HEK293 (cell line): ENCODE data around the gene NCOA6.
A peak's percentile ranks its signal among the peaks of the same experiment; 100 is the strongest.

ENCODE experiments used
- GLIS1 ChIP-seq: fragments of 450-650 bp; formaldehyde crosslinking; IDR thresholded peaks from 2 replicates; pipeline ENCODE4 v1.5.1; 2016; ENCODE audit warnings: missing biosample characterization, missing genetic modification characterization
- HOXA7 ChIP-seq: sonication (generic); formaldehyde crosslinking; IDR thresholded peaks from 2 replicates; pipeline ENCODE4 v1.8.1; 2022; ENCODE audit warnings: missing genetic modification reagents, borderline replicate concordance
- KLF1 ChIP-seq: fragments of 450-650 bp; formaldehyde crosslinking; IDR thresholded peaks from 2 replicates; pipeline ENCODE4 v1.5.1; 2016; ENCODE audit warnings: missing biosample characterization, missing genetic modification characterization
- KLF8 ChIP-seq: fragments of 450-650 bp; formaldehyde crosslinking; IDR thresholded peaks from 2 replicates; pipeline ENCODE4 v1.5.1; 2016; ENCODE audit warnings: missing biosample characterization, missing genetic modification characterization
- SP7 ChIP-seq: fragments of 450-650 bp; formaldehyde crosslinking; IDR thresholded peaks from 2 replicates; pipeline ENCODE4 v1.5.1; 2016; ENCODE audit warnings: missing biosample characterization, missing genetic modification characterization
- YY1 ChIP-seq: fragments of 450-650 bp; formaldehyde crosslinking; IDR thresholded peaks from 2 replicates; pipeline ENCODE4 v1.5.1; 2018; ENCODE audit warnings: missing biosample characterization, missing genetic modification characterization
- ZBTB48 ChIP-seq: fragments of 450-650 bp; formaldehyde crosslinking; IDR thresholded peaks from 2 replicates; pipeline ENCODE4 v1.5.1; 2016; ENCODE audit warnings: missing biosample characterization, missing genetic modification characterization
- ZEB2 ChIP-seq: fragments of 450-650 bp; formaldehyde crosslinking; IDR thresholded peaks from 2 replicates; pipeline ENCODE4 v1.5.1; 2016; ENCODE audit warnings: missing biosample characterization, missing genetic modification characterization
- ZFP69B ChIP-seq: fragments of 450-650 bp; formaldehyde crosslinking; IDR thresholded peaks from 2 replicates; pipeline ENCODE4 v1.5.1; 2016; ENCODE audit warnings: missing biosample characterization, missing genetic modification characterization
- ZNF133 ChIP-seq: fragments of 450-650 bp; formaldehyde crosslinking; IDR thresholded peaks from 2 replicates; pipeline ENCODE4 v1.5.1; 2016; ENCODE audit warnings: missing biosample characterization, missing genetic modification characterization
- ZNF146 ChIP-seq: fragments of 450-650 bp; formaldehyde crosslinking; IDR thresholded peaks from 2 replicates; pipeline ENCODE4 v1.5.1; 2016; ENCODE audit warnings: missing biosample characterization, missing genetic modification characterization
- ZNF2 ChIP-seq: fragments of 450-650 bp; formaldehyde crosslinking; IDR thresholded peaks from 2 replicates; pipeline ENCODE4 v1.5.1; 2016; ENCODE audit warnings: missing biosample characterization, missing genetic modification characterization
- ZNF221 ChIP-seq: fragments of 450-650 bp; formaldehyde crosslinking; IDR thresholded peaks from 2 replicates; pipeline ENCODE4 v1.5.1; 2017; ENCODE audit warnings: missing biosample characterization, missing genetic modification characterization, borderline replicate concordance
- ZNF311 ChIP-seq: fragments of 450-650 bp; formaldehyde crosslinking; IDR thresholded peaks from 2 replicates; pipeline ENCODE4 v1.5.1; 2017; ENCODE audit warnings: missing biosample characterization, missing genetic modification characterization, borderline replicate concordance
- ZNF404 ChIP-seq: fragments of 450-650 bp; formaldehyde crosslinking; IDR thresholded peaks from 2 replicates; pipeline ENCODE4 v1.5.1; 2017; ENCODE audit warnings: missing biosample characterization, missing genetic modification characterization
- ZNF416 ChIP-seq: fragments of 450-650 bp; formaldehyde crosslinking; IDR thresholded peaks from 2 replicates; pipeline ENCODE4 v1.5.1; 2016; ENCODE audit warnings: missing biosample characterization, missing genetic modification characterization
- ZNF549 ChIP-seq: fragments of 450-650 bp; IDR thresholded peaks from 2 replicates; pipeline ENCODE4 v1.5.1; 2018; ENCODE audit warnings: missing biosample characterization, missing genetic modification characterization, mild to moderate bottlenecking, inconsistent platforms, moderate library complexity
- ZNF677 ChIP-seq: fragments of 450-650 bp; IDR thresholded peaks from 2 replicates; pipeline ENCODE4 v1.5.0; 2018; ENCODE audit warnings: missing biosample characterization, mild to moderate bottlenecking, missing genetic modification characterization, moderate library complexity
- ZNF76 ChIP-seq: fragments of 450-650 bp; formaldehyde crosslinking; IDR thresholded peaks from 2 replicates; pipeline ENCODE4; 2016; ENCODE audit warnings: low read depth, missing biosample characterization, missing genetic modification characterization, borderline replicate concordance
- ZSCAN30 ChIP-seq: fragments of 450-650 bp; IDR thresholded peaks from 2 replicates; pipeline ENCODE4 v1.5.1; 2018; ENCODE audit warnings: missing biosample characterization, mild to moderate bottlenecking, missing genetic modification characterization, moderate library complexity
- ZXDB ChIP-seq: fragments of 450-650 bp; formaldehyde crosslinking; IDR thresholded peaks from 2 replicates; pipeline ENCODE4 v1.5.1; 2016; ENCODE audit warnings: missing biosample characterization, missing genetic modification characterization
- TF ChIP-seq, protein P1 (sequence below): fragments of 450-650 bp; formaldehyde crosslinking; IDR thresholded peaks from 2 replicates; pipeline ENCODE4 v1.5.1; 2016; ENCODE audit warnings: missing biosample characterization, missing genetic modification characterization, low read depth
- TF ChIP-seq, protein P2 (sequence below): sonication (generic); formaldehyde crosslinking; IDR thresholded peaks from 2 replicates; pipeline ENCODE4 v1.8.1; 2022; ENCODE audit warnings: mild to moderate bottlenecking, moderate library complexity, missing genetic modification reagents
- TF ChIP-seq, protein P3 (sequence below): fragments of 450-650 bp; formaldehyde crosslinking; IDR thresholded peaks from 2 replicates; pipeline ENCODE4 v1.5.1; 2016; ENCODE audit warnings: missing biosample characterization, missing genetic modification characterization
- TF ChIP-seq, protein P4 (sequence below): fragments of 450-650 bp; formaldehyde crosslinking; IDR thresholded peaks from 2 replicates; pipeline ENCODE4 v1.5.1; 2016; ENCODE audit warnings: missing biosample characterization, missing genetic modification characterization
- TF ChIP-seq, protein P5 (sequence below): fragments of 450-650 bp; formaldehyde crosslinking; IDR thresholded peaks from 2 replicates; pipeline ENCODE4 v1.5.1; 2016; ENCODE audit warnings: missing biosample characterization, missing genetic modification characterization
- TF ChIP-seq, protein P6 (sequence below): fragments of 450-650 bp; formaldehyde crosslinking; IDR thresholded peaks from 2 replicates; pipeline ENCODE4 v1.5.1; 2016; ENCODE audit warnings: missing biosample characterization, missing genetic modification characterization

The NCOA6 gene

DNA sequence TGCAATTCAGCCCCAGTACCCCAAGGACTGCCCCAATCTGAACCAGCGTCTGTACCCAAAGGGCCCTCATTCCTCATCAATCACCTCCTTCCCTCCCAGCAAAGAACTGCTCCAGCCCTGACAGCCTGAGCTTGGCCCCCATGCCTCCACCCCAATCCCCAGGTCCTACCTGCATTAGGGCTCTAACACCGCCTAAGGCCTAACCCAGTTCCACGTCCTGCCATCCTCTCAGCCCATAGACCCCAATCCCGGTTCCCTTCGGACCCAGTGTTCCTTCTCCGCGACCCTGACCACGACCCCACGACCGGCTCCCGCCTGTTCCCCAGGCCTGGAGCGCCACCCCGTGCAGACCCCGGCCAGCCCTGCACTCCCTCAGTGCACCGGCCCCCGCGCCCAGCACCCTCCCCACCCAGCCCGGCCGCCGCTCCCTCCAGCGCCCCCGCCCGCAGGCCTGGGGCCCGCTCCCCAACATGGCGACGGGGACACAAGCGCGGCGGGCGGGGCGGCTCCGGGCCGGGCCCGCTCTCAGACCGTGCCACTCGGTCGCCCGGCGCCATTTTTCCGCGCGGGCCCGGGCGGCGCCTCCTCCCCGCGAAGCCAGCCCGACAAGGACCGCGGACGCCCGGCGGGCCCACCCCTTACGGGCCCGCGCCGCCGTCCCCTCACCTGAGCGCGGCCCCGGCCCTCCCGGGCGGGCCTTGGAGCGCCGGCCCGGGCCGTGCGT is 483 bp downstream of the NCOA6 start (continued):
- peak; percentile 38; the same call in 1 of the 2 replicates for TF ChIP-seq ZNF146 (tag by site-specific recombination)
- TF ChIP-seq, protein P1, sequence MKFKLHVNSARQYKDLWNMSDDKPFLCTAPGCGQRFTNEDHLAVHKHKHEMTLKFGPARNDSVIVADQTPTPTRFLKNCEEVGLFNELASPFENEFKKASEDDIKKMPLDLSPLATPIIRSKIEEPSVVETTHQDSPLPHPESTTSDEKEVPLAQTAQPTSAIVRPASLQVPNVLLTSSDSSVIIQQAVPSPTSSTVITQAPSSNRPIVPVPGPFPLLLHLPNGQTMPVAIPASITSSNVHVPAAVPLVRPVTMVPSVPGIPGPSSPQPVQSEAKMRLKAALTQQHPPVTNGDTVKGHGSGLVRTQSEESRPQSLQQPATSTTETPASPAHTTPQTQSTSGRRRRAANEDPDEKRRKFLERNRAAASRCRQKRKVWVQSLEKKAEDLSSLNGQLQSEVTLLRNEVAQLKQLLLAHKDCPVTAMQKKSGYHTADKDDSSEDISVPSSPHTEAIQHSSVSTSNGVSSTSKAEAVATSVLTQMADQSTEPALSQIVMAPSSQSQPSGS (tag by site-specific recombination): no peak
- peak; percentile 54 for TF ChIP-seq ZNF677 (tag by site-specific recombination)
- peak; percentile 57 for TF ChIP-seq ZNF2 (tag by site-specific recombination)
- TF ChIP-seq, protein P2, sequence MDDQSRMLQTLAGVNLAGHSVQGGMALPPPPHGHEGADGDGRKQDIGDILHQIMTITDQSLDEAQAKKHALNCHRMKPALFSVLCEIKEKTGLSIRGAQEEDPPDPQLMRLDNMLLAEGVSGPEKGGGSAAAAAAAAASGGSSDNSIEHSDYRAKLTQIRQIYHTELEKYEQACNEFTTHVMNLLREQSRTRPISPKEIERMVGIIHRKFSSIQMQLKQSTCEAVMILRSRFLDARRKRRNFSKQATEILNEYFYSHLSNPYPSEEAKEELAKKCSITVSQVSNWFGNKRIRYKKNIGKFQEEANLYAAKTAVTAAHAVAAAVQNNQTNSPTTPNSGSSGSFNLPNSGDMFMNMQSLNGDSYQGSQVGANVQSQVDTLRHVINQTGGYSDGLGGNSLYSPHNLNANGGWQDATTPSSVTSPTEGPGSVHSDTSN: no peak; the same call in 1 of the 2 replicates
- no peak for TF ChIP-seq ZNF221 (tag by site-specific recombination)
- TF ChIP-seq ZXDB (tag by site-specific recombination): peak; percentile 40; the same call in 1 of the 2 replicates
- no peak for TF ChIP-seq ZNF549 (tag by site-specific recombination)
- peak; percentile 42; the same call in 1 of the 2 replicates for TF ChIP-seq ZEB2
- TF ChIP-seq SP7 (tag by site-specific recombination): peak; percentile 32; the same call in 1 of the 2 replicates
- TF ChIP-seq ZFP69B: no peak
- TF ChIP-seq, protein P3, sequence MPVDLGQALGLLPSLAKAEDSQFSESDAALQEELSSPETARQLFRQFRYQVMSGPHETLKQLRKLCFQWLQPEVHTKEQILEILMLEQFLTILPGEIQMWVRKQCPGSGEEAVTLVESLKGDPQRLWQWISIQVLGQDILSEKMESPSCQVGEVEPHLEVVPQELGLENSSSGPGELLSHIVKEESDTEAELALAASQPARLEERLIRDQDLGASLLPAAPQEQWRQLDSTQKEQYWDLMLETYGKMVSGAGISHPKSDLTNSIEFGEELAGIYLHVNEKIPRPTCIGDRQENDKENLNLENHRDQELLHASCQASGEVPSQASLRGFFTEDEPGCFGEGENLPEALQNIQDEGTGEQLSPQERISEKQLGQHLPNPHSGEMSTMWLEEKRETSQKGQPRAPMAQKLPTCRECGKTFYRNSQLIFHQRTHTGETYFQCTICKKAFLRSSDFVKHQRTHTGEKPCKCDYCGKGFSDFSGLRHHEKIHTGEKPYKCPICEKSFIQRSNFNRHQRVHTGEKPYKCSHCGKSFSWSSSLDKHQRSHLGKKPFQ (tag by site-specific recombination): no peak
- TF ChIP-seq, protein P4, sequence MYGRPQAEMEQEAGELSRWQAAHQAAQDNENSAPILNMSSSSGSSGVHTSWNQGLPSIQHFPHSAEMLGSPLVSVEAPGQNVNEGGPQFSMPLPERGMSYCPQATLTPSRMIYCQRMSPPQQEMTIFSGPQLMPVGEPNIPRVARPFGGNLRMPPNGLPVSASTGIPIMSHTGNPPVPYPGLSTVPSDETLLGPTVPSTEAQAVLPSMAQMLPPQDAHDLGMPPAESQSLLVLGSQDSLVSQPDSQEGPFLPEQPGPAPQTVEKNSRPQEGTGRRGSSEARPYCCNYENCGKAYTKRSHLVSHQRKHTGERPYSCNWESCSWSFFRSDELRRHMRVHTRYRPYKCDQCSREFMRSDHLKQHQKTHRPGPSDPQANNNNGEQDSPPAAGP (tag by site-specific recombination): peak; percentile 75
- TF ChIP-seq ZNF416 (tag by site-specific recombination): no peak
- TF ChIP-seq KLF1 (tag by site-specific recombination): peak; percentile 41
- TF ChIP-seq YY1 (tag by site-specific recombination): peak; percentile 67; the same call in 1 of the 2 replicates
- no peak for TF ChIP-seq ZNF311 (tag by site-specific recombination)
- peak; percentile 93 for TF ChIP-seq ZBTB48 (tag by site-specific recombination)
- TF ChIP-seq ZSCAN30: 0 out of 2 replicates have a peak, but pooled peaks have one; percentile 49
- peak; percentile 62; the same call in 1 of the 2 replicates for TF ChIP-seq ZNF76 (tag by site-specific recombination)
- no peak for TF ChIP-seq HOXA7
- TF ChIP-seq ZNF133 (tag by site-specific recombination): no peak
- TF ChIP-seq, protein P5, sequence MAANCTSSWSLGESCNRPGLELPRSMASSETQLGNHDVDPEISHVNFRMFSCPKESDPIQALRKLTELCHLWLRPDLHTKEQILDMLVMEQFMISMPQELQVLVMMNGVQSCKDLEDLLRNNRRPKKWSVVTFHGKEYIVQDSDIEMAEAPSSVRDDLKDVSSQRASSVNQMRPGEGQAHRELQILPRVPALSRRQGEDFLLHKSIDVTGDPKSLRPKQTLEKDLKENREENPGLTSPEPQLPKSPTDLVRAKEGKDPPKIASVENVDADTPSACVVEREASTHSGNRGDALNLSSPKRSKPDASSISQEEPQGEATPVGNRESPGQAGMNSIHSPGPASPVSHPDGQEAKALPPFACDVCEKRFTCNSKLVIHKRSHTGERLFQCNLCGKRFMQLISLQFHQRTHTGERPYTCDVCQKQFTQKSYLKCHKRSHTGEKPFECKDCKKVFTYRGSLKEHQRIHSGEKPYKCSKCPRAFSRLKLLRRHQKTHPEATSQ (tag by site-specific recombination): 0 out of 2 replicates have a peak, but pooled peaks have one; percentile 39
- TF ChIP-seq GLIS1 (tag by site-specific recombination): 0 out of 2 replicates have a peak, but pooled peaks have one; percentile 14
- TF ChIP-seq KLF8: peak; percentile 42; the same call in 1 of the 2 replicates
- TF ChIP-seq, protein P6, sequence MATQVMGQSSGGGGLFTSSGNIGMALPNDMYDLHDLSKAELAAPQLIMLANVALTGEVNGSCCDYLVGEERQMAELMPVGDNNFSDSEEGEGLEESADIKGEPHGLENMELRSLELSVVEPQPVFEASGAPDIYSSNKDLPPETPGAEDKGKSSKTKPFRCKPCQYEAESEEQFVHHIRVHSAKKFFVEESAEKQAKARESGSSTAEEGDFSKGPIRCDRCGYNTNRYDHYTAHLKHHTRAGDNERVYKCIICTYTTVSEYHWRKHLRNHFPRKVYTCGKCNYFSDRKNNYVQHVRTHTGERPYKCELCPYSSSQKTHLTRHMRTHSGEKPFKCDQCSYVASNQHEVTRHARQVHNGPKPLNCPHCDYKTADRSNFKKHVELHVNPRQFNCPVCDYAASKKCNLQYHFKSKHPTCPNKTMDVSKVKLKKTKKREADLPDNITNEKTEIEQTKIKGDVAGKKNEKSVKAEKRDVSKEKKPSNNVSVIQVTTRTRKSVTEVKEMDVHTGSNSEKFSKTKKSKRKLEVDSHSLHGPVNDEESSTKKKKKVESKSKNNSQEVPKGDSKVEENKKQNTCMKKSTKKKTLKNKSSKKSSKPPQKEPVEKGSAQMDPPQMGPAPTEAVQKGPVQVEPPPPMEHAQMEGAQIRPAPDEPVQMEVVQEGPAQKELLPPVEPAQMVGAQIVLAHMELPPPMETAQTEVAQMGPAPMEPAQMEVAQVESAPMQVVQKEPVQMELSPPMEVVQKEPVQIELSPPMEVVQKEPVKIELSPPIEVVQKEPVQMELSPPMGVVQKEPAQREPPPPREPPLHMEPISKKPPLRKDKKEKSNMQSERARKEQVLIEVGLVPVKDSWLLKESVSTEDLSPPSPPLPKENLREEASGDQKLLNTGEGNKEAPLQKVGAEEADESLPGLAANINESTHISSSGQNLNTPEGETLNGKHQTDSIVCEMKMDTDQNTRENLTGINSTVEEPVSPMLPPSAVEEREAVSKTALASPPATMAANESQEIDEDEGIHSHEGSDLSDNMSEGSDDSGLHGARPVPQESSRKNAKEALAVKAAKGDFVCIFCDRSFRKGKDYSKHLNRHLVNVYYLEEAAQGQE (tag by site-specific recombination): peak; percentile 48; the same call in 1 of the 2 replicates
- no peak for TF ChIP-seq ZNF404 (tag by site-specific recombination)
